ENCODE measurements around the gene SRP14.
"Not testable (repeated sequence)": the region's sequence is repeated elsewhere in the genome, so short reads cannot be mapped to it uniquely, and the experiment has no call there.

The SRP14 gene

DNA sequence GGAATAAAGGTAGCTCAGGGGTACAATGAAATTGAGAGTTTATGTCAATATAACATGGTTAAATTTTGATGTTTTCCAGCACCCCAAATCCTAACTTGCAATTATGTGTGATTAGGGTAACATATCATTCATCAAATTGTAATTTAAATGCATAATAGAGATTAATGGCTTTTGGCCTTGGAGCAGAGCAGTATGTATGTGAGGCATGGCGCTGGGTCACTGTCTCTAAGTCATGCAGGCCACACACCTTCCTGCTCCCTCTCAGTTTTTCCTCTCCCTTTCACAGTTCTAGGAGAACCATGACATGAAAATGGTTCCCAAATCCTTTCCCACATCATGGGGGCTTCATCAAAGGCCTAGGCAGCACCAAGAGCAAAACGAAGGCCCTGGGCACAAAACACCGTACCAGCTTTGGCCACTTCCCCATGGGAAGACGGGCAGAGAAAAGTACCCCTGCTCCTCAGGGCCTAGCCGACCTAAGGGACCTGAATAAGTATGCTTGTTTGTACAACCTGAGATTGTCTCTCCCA lies 3.9 kb upstream of the SRP14 start:
- no peak for DNase-seq (ENCODE audit: low read depth)
- no peak overlapping the region for H3K4me3 ChIP-seq (replicated peaks; ENCODE audit: low read depth, low read length)
- TF ChIP-seq, protein P1, sequence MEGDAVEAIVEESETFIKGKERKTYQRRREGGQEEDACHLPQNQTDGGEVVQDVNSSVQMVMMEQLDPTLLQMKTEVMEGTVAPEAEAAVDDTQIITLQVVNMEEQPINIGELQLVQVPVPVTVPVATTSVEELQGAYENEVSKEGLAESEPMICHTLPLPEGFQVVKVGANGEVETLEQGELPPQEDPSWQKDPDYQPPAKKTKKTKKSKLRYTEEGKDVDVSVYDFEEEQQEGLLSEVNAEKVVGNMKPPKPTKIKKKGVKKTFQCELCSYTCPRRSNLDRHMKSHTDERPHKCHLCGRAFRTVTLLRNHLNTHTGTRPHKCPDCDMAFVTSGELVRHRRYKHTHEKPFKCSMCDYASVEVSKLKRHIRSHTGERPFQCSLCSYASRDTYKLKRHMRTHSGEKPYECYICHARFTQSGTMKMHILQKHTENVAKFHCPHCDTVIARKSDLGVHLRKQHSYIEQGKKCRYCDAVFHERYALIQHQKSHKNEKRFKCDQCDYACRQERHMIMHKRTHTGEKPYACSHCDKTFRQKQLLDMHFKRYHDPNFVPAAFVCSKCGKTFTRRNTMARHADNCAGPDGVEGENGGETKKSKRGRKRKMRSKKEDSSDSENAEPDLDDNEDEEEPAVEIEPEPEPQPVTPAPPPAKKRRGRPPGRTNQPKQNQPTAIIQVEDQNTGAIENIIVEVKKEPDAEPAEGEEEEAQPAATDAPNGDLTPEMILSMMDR (IDR thresholded peaks at IDR 0.05; ENCODE audit: low read length, missing control alignments), result no peak

DNA sequence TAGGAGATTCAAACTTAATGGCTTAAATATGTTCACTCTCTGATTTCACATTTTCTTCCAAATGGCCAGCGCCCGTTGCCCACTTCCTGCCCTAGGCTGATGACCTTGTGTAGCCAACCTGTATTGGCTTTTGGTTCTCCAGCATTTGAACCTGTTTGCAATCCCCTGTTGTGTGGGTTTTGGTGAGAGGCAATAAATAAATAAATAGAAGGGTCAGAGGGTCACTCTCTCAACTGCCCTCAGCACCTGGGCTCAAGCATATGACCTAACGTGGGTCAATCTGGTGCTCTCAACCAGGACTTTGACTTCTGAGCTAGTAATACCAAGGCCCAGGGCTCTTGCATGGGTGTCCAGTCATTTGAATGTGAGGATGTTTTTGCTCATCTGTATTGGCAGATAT lies 1.8 kb upstream of the SRP14 start:
- TF ChIP-seq, protein P1 (IDR thresholded peaks at IDR 0.05; ENCODE audit: low read length, missing control alignments), result no peak
- no peak for DNase-seq (ENCODE audit: low read depth)
- H3K4me3 ChIP-seq (replicated peaks; ENCODE audit: low read depth, low read length), result no peak overlapping the region

DNA sequence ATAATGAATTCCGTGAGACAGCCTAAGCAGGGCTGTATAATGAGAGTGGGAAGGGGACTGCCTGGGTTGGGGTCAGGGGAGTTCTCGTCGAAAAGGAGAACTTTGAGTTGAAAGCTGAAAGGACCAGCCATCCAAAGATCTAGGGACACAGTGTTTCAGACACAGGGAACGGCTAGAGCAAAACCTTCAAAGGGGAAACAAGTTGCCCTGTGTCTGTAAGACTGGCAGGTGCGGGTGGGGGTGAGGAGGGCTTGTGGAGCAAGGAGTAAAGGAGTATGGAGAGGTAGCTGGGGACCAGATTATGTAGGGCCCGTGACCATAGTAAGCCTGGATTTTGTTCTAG lies 1.3 kb upstream of the SRP14 start:
- TF ChIP-seq, protein P1 (IDR thresholded peaks at IDR 0.05; ENCODE audit: low read length, missing control alignments), result no peak
- peak overlapping the region; percentile 13 for H3K4me3 ChIP-seq (replicated peaks; ENCODE audit: low read depth, low read length)
- DNase-seq (ENCODE audit: low read depth), result no peak

DNA sequence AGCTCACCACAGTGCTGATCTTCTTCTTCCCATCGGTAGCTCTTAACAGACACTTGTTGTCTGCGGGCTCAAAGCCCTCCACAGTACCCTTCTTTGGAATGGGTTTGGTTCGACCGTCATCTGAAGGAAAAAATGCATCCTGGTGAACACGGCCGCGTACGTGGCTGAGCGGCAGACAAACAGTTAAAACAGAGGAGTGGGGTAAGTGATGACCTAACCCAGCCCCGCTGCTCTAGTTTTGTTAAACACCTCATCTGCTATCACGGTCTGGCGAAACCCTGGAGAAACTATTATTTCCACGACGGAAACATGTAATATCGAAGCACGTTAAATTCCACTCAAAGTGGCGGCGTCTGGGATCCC lies 725 bp downstream of the SRP14 start:
- TF ChIP-seq, protein P1 (IDR thresholded peaks at IDR 0.05; ENCODE audit: low read length, missing control alignments), result no peak
- DNase-seq (ENCODE audit: low read depth), result peak; percentile 35
- peak overlapping the region; percentile 90 for H3K4me3 ChIP-seq (replicated peaks; ENCODE audit: low read depth, low read length)

DNA sequence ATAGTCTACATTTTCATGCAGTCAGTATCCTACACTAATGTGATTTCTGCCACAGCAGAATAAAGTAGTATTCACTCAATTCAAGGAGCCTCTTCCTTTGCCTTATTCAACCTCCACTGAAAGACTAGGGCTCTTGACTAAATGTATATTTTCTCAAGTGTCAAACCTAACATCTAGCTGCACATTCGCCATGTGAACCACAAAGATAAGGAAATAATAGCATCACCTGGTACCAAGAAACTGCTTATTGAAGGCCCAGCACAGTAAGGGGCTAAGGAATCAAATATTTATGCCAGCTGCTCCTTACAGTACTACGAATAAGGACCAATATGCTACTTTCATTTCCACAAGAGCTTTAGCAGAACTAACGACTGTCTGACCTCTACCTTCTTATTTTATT lies 1.3 kb downstream of the SRP14 start:
- no peak for DNase-seq (ENCODE audit: low read depth)

DNA sequence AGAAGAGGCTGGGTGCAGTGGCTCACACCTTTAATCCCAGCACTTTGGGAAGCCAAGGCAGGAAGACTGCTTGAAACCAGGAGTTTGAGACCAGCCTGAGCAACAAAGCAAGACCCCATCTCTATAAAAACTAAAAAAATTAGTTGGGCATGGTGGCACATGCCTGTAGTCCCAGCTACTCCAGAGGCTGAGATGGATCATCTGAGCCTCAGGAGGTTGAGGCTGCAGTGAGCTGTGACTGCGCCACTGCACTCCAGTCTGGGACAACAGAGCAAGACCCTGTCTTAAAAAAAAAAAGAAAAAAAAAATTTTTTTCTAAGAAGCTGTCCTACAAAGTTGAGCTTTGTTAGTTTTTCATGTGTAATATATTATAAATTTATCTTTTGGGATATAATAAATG lies 3.8 kb downstream of the SRP14 start:
- H3K4me3 ChIP-seq (replicated peaks; ENCODE audit: low read depth, low read length); DNase-seq (ENCODE audit: low read depth): not testable (repeated sequence)

More for the DNA sequence above, 1.3 kb downstream of the SRP14 start:
- H3K4me3 ChIP-seq (replicated peaks; ENCODE audit: low read depth, low read length), result peak overlapping the region; percentile 90
- TF ChIP-seq, protein P1 (IDR thresholded peaks at IDR 0.05; ENCODE audit: low read length, missing control alignments), result no peak

DNA sequence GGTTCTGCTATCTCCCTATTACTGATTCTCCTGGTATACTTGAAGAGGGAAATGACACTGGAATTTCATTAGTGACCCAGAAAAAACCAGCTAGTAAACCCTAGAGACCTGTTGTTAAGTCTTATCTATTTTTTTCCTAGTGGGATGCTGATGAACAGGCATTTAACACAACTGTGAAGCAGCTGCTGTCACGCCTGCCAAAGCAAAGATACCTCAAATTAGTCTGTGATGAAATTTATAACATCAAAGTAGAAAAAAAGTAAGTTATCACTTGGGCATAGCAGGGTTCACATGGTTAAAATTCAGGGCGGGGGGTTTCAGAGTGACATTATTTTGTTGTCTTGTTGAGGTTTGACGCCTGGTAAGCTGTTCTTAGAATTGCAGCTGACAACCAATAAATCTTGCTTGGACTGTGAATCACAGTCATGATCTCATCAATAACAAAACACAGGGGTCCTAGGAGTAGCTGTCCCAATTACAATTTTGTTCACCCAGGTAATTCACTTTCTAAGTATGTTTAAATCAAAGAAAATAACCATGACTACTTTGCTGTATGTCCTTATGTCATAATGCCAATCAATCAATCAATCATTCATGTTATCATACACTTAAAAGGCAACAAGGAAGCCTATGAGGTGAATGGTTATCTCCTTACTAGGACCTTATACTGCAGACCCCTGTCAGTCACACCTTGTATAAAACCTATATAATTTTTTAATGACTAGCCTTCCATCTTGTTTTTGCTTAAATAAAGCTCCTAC lies 4.6 kb downstream of the SRP14 start:
- H3K4me3 ChIP-seq (replicated peaks; ENCODE audit: low read depth, low read length), result no peak overlapping the region
- no peak for DNase-seq (ENCODE audit: low read depth)
- TF ChIP-seq, protein P1 (IDR thresholded peaks at IDR 0.05; ENCODE audit: low read length, missing control alignments), result no peak
